ENCODE results near the gene ATP1A2.
A peak's percentile ranks its signal among the peaks of the same experiment; 100 is the strongest.

ATP1A2 gene

GRCh38 chr1:160161965-160162705 lies 46.6 kb downstream of the ATP1A2 start:
- DNase-seq (ENCODE audit: insufficient read length) (no peak), FAIRE-seq (peak; percentile 88)
- no peak for TF ChIP-seq POLR2AphosphoS5 (IDR thresholded peaks at IDR 0.05; ENCODE audit: low read depth, low read length)
- TF ChIP-seq TAF1 (IDR thresholded peaks at IDR 0.05; ENCODE audit: borderline replicate concordance, low read depth, low read length), result no peak
- no peak for TF ChIP-seq POLR2A (IDR thresholded peaks at IDR 0.05; ENCODE audit: low read depth, low read length)

DNA sequence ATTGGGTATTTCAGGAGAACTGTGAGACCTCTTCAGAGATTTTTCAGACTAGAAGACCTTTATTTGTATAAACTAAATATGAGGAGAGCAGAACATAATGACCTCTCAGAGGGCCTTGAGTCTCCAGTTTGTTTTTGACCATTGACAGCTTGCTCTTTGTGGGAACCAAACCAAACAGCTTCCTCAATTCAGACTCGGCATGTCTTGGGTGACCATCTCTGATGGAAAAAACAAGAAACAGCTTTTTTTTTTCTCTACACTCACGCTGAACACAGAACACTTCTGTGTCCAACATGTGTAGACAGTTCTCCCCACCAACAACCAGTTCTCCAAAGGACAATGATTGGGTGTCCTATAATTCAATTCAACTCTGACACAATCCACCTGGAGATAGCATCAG lies 47.4 kb downstream of the ATP1A2 start:
- DNase-seq (ENCODE audit: insufficient read length), result no peak
- TF ChIP-seq POLR2AphosphoS5 (IDR thresholded peaks at IDR 0.05; ENCODE audit: low read depth, low read length) (no peak), TAF1 (IDR thresholded peaks at IDR 0.05; ENCODE audit: borderline replicate concordance, low read depth, low read length) (no peak), POLR2A (IDR thresholded peaks at IDR 0.05; ENCODE audit: low read depth, low read length) (no peak)
- no peak for FAIRE-seq

GRCh38 chr1:160163615-160164014 lies 48.1 kb downstream of the ATP1A2 start:
- no peak for TF ChIP-seq TAF1 (IDR thresholded peaks at IDR 0.05; ENCODE audit: borderline replicate concordance, low read depth, low read length)
- TF ChIP-seq POLR2AphosphoS5 (IDR thresholded peaks at IDR 0.05; ENCODE audit: low read depth, low read length), result no peak
- no peak for TF ChIP-seq POLR2A (IDR thresholded peaks at IDR 0.05; ENCODE audit: low read depth, low read length)
- FAIRE-seq (no peak), DNase-seq (ENCODE audit: insufficient read length) (no peak)

- FAIRE-seq (no peak), DNase-seq (ENCODE audit: insufficient read length) (no peak)
- TF ChIP-seq POLR2A (IDR thresholded peaks at IDR 0.05; ENCODE audit: low read depth, low read length), result no peak
- TF ChIP-seq POLR2AphosphoS5 (IDR thresholded peaks at IDR 0.05; ENCODE audit: low read depth, low read length), result no peak
- no peak for TF ChIP-seq TAF1 (IDR thresholded peaks at IDR 0.05; ENCODE audit: borderline replicate concordance, low read depth, low read length)
Measured at GRCh38 chr1:160164121-160164520, 48.6 kb downstream of the ATP1A2 start.

GRCh38 chr1:160166166-160166868 lies 50.8 kb downstream of the ATP1A2 start:
- DNase-seq (ENCODE audit: insufficient read length), result no peak
- no peak for FAIRE-seq
- TF ChIP-seq POLR2AphosphoS5 (IDR thresholded peaks at IDR 0.05; ENCODE audit: low read depth, low read length), result no peak
- TF ChIP-seq TAF1 (IDR thresholded peaks at IDR 0.05; ENCODE audit: borderline replicate concordance, low read depth, low read length), result no peak
- no peak for TF ChIP-seq POLR2A (IDR thresholded peaks at IDR 0.05; ENCODE audit: low read depth, low read length)

DNA sequence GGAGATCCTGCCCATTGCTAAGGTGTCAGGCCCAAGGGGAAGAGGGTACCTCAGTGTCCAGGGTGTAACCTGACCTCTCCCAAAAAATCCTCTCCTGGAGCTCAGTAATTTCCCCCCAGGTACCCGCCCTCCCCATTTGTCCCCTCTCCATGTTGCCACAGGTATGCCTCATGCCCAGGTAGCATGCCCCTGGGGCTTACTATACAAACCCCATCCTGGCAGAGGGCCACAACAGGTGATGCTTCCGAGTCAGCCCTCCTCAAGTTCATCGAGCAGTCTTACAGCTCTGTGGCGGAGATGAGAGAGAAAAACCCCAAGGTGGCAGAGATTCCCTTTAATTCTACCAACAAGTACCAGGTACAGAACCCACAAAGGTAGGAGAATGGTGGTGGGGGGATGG lies 51.5 kb downstream of the ATP1A2 start:
- TF ChIP-seq POLR2A (IDR thresholded peaks at IDR 0.05; ENCODE audit: low read depth, low read length) (no peak), TAF1 (IDR thresholded peaks at IDR 0.05; ENCODE audit: borderline replicate concordance, low read depth, low read length) (no peak), POLR2AphosphoS5 (IDR thresholded peaks at IDR 0.05; ENCODE audit: low read depth, low read length) (no peak)
- no peak for FAIRE-seq
- DNase-seq (ENCODE audit: insufficient read length), result no peak

DNA sequence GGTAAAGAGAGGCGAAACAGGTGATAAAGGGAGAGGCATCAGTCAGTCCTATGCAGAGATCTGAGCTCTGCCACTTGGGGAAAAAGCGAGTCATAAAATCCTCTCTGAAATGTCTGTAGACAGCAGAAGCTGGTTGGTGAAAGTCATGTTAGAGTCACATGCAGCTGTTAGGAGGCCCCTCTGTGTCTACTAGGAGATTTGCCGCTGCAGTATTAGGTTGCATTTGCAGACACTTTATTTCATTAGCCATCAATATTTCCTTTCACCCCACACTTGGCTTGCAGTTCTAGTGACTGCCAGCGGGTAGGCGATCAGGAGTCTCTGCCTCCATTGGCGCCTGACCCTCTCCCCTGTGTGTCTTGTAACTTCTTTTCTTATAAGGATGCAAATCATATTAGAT lies 52.0 kb downstream of the ATP1A2 start:
- DNase-seq (ENCODE audit: insufficient read length), result no peak
- TF ChIP-seq POLR2A (IDR thresholded peaks at IDR 0.05; ENCODE audit: low read depth, low read length) (no peak), POLR2AphosphoS5 (IDR thresholded peaks at IDR 0.05; ENCODE audit: low read depth, low read length) (no peak), TAF1 (IDR thresholded peaks at IDR 0.05; ENCODE audit: borderline replicate concordance, low read depth, low read length) (no peak)
- no peak for FAIRE-seq

- no peak for FAIRE-seq
- no peak for TF ChIP-seq POLR2AphosphoS5 (IDR thresholded peaks at IDR 0.05; ENCODE audit: low read depth, low read length)
- no peak for TF ChIP-seq TAF1 (IDR thresholded peaks at IDR 0.05; ENCODE audit: borderline replicate concordance, low read depth, low read length)
- TF ChIP-seq POLR2A (IDR thresholded peaks at IDR 0.05; ENCODE audit: low read depth, low read length), result no peak
- DNase-seq (ENCODE audit: insufficient read length), result no peak
Measured at GRCh38 chr1:160168016-160168415, 52.5 kb downstream of the ATP1A2 start.

DNA sequence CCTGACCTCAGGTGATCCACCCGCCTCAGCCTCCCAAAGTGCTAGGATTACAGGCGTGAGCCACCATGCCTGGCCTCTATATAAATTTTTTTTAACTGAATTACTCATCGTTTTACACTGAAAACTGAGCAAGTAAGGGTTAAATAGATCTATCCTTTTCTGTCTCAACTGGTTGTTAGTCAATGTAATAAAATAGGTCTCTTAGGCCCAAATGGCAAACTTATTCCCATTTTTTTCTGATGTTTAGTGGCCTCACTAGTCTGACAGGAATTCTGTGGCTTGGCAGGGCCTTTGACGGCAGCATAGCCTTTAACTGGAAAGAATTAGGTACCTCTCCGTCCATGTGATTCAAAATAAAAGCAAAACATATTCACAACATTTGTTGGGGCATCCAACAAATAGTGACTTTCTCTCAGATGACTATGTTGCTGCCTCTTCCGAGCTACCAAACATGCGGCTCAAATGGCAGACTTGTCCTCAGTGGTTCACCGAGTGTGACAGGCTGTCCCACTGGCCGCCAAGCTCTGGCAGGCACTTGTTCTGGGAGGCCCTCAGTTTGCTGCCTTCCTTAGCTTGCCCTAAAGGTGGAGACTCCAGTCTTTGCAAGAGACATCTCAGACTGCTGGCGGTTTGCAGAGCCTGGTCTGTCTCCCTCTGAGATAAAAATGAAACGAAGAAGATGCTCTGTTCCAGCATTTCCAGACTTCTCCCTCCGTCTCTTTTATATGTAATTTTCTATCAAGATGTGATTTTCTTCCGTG lies 53.2 kb downstream of the ATP1A2 start:
- DNase-seq (ENCODE audit: insufficient read length), result no peak
- no peak for TF ChIP-seq TAF1 (IDR thresholded peaks at IDR 0.05; ENCODE audit: borderline replicate concordance, low read depth, low read length)
- TF ChIP-seq POLR2A (IDR thresholded peaks at IDR 0.05; ENCODE audit: low read depth, low read length), result no peak
- no peak for TF ChIP-seq POLR2AphosphoS5 (IDR thresholded peaks at IDR 0.05; ENCODE audit: low read depth, low read length)
- no peak for FAIRE-seq

- DNase-seq (ENCODE audit: insufficient read length) (no peak), FAIRE-seq (no peak)
- TF ChIP-seq POLR2A (IDR thresholded peaks at IDR 0.05; ENCODE audit: low read depth, low read length) (no peak), TAF1 (IDR thresholded peaks at IDR 0.05; ENCODE audit: borderline replicate concordance, low read depth, low read length) (no peak), POLR2AphosphoS5 (IDR thresholded peaks at IDR 0.05; ENCODE audit: low read depth, low read length) (no peak)
Measured at GRCh38 chr1:160169553-160170399, 54.2 kb downstream of the ATP1A2 start.

DNA sequence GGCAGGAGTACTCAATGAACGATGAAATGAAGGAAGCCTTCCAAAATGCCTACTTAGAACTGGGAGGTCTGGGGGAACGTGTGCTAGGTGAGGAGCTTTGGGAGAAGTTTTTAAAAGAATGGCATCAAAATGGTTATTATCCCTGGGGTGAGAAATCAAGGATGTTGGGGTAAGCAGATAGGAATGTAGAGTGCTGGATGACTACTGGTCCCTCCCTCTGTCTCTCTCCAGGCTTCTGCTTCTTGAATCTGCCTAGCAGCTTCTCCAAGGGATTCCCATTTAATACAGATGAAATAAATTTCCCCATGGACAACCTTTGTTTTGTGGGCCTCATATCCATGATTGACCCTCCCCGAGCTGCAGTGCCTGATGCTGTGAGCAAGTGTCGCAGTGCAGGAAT lies 55.8 kb downstream of the ATP1A2 start:
- FAIRE-seq (no peak), DNase-seq (ENCODE audit: insufficient read length) (no peak)
- TF ChIP-seq TAF1 (IDR thresholded peaks at IDR 0.05; ENCODE audit: borderline replicate concordance, low read depth, low read length) (no peak), POLR2AphosphoS5 (IDR thresholded peaks at IDR 0.05; ENCODE audit: low read depth, low read length) (no peak), POLR2A (IDR thresholded peaks at IDR 0.05; ENCODE audit: low read depth, low read length) (no peak)
